Mesendoderm (in vitro differentiated cells): Measurements from ENCODE around the gene LARP1B.
A peak's percentile ranks its signal among the peaks of the same experiment; 100 is the strongest.

Experiments
- DNase-seq: peaks from one replicate; pipeline ENCODE4 v3.0.0; 2013
- H2AK5ac ChIP-seq: 2 replicates; pipeline ENCODE4 v1.6.1; 2013; ENCODE audit warnings: low read length, inconsistent platforms
- H2BK120ac ChIP-seq: 2 replicates; pipeline ENCODE4 v1.6.1; 2013; ENCODE audit warnings: low read depth, mild to moderate bottlenecking, low read length, moderate library complexity, mixed read lengths
- H2BK15ac ChIP-seq: replicated peaks from 2 replicates; pipeline ENCODE4 v1.6.1; 2013; ENCODE audit warnings: low read depth, mild to moderate bottlenecking, moderate library complexity
- H2BK5ac ChIP-seq: 2 replicates; pipeline ENCODE4 v1.6.1; 2013; ENCODE audit warnings: low read length, inconsistent platforms
- H3K18ac ChIP-seq: 2 replicates; pipeline ENCODE4 v1.6.1; 2013; ENCODE audit warnings: mild to moderate bottlenecking, low read length, mixed read lengths
- H3K23ac ChIP-seq: one replicate; pipeline ENCODE4 v1.6.1; 2013; ENCODE audit warnings: low read length
- H3K27ac ChIP-seq: 2 replicates; pipeline ENCODE4 v1.5.1; 2013; ENCODE audit warnings: low read depth, mild to moderate bottlenecking, inconsistent platforms, low read length, moderate library complexity
- H3K27me3 ChIP-seq: 2 replicates; pipeline ENCODE4 v1.6.1; 2013; ENCODE audit warnings: low read length, control low read depth, mild to moderate bottlenecking, inconsistent platforms; ENCODE audit not compliant: insufficient read depth, poor library complexity
- H3K36me3 ChIP-seq: 2 replicates; pipeline ENCODE4 v1.6.1; 2013; ENCODE audit warnings: low read length, inconsistent platforms; ENCODE audit not compliant: control insufficient read depth, insufficient read depth
- H3K4ac ChIP-seq: one replicate; pipeline ENCODE4 v1.6.1; 2013; ENCODE audit warnings: low read depth, mild to moderate bottlenecking, low read length, moderate library complexity
- H3K4me1 ChIP-seq: 2 replicates; pipeline ENCODE4 v1.6.1; 2013; ENCODE audit warnings: low read depth, low read length, inconsistent platforms; ENCODE audit not compliant: control insufficient read depth
- H3K4me2 ChIP-seq: 2 replicates; pipeline ENCODE4 v1.6.1; 2013; ENCODE audit warnings: low read length
- H3K4me3 ChIP-seq: 2 replicates; pipeline ENCODE4 v1.5.1; 2013; ENCODE audit warnings: mild to moderate bottlenecking, low read length
- H3K56ac ChIP-seq: one replicate; pipeline ENCODE4 v1.6.1; 2013; ENCODE audit warnings: low read length
- H3K79me1 ChIP-seq: 2 replicates; pipeline ENCODE4 v1.6.1; 2013; ENCODE audit warnings: low read length, inconsistent platforms
- H3K79me2 ChIP-seq: 2 replicates; pipeline ENCODE4 v1.6.1; 2013; ENCODE audit warnings: mild to moderate bottlenecking, low read length; ENCODE audit not compliant: control insufficient read depth, insufficient read depth
- H3K9ac ChIP-seq: 2 replicates; pipeline ENCODE4 v1.6.1; 2013; ENCODE audit warnings: low read length, inconsistent platforms
- H4K5ac ChIP-seq: one replicate; pipeline ENCODE4 v1.6.1; 2013; ENCODE audit warnings: low read length
- H4K8ac ChIP-seq: one replicate; pipeline ENCODE4 v1.6.1; 2013; ENCODE audit warnings: low read depth, mild to moderate bottlenecking, control low read depth, low read length, moderate library complexity
- WGBS: extraction: QIAGEN DNeasy Blood & Tissue Kit; methylation state at CpG from one replicate; pipeline ENCODE4 v1.1.7; 2013; ENCODE audit warnings: low lambda C conversion rate, missing lambda C conversion rate; ENCODE audit not compliant: insufficient coverage; ENCODE audit errors: extremely low coverage; 5-methylcytosine and 5-hydroxymethylcytosine counted together

Gene LARP1B

GRCh38 chr4:128228845-128229795, 168.0 kb downstream of the LARP1B start:
- no peaks in the 10 kb centered on the region for H3K79me1 ChIP-seq
- no peak overlapping the region for H2BK15ac ChIP-seq
- H3K4me1 ChIP-seq: no peaks in the 10 kb centered on the region
- no peak overlapping the region for H2AK5ac ChIP-seq
- DNase-seq: no peak
- H2BK5ac ChIP-seq: no peak overlapping the region
- H4K5ac ChIP-seq: no peak overlapping the region
- H2BK120ac ChIP-seq: no peak overlapping the region
- no CpG with 5 or more reads among the region's 6 CpGs for WGBS
- H3K79me2 ChIP-seq: no peaks in the 10 kb centered on the region
- no peak overlapping the region for H3K4me2 ChIP-seq
- H3K18ac ChIP-seq: no peak overlapping the region
- no peak overlapping the region for H3K4ac ChIP-seq
- H3K9ac ChIP-seq: no peak overlapping the region
- H3K4me3 ChIP-seq: no peak overlapping the region
- H3K36me3 ChIP-seq: no peaks in the 10 kb centered on the region
- no peak overlapping the region for H3K23ac ChIP-seq
- H3K27ac ChIP-seq: no peak overlapping the region
- H3K27me3 ChIP-seq: no peaks in the 10 kb centered on the region
- no peak overlapping the region for H3K56ac ChIP-seq
- H4K8ac ChIP-seq: no peak overlapping the region

DNA sequence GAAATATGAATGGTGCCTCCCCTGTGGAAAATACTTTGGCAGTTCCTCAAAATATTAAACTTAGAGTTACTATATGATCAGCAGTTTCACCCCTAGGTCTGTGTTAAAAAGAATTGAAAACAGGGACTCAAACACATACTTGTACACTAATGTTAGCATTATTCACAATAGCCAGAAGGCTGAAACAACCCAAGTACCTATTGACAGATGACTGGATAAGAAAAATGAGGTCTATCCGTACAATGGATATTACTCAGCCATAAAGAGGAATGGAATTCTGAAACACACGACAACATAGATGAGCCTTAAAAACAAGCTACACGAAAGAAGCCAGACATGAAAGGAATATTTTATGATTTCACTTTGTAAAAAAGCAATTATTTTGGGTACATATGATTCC, 171.6 kb downstream of the LARP1B start:
- Histone ChIP-seq H3K79me1 (no peaks in the 10 kb centered on the region), H2BK15ac (no peak overlapping the region), H4K5ac (no peak overlapping the region), H3K27me3 (no peaks in the 10 kb centered on the region), H3K18ac (no peak overlapping the region), H3K9ac (no peak overlapping the region), H3K36me3 (no peaks in the 10 kb centered on the region), H4K8ac (no peak overlapping the region), H2BK5ac (no peak overlapping the region), H3K27ac (no peak overlapping the region), H3K4ac (no peak overlapping the region), H2AK5ac (no peak overlapping the region), H3K4me2 (no peak overlapping the region), H3K4me3 (no peak overlapping the region), H2BK120ac (no peak overlapping the region), H3K4me1 (no peaks in the 10 kb centered on the region), H3K23ac (no peak overlapping the region), H3K79me2 (no peaks in the 10 kb centered on the region), H3K56ac (no peak overlapping the region)
- no CpG with 5 or more reads among the region's 3 CpGs for WGBS
- no peak for DNase-seq

DNA sequence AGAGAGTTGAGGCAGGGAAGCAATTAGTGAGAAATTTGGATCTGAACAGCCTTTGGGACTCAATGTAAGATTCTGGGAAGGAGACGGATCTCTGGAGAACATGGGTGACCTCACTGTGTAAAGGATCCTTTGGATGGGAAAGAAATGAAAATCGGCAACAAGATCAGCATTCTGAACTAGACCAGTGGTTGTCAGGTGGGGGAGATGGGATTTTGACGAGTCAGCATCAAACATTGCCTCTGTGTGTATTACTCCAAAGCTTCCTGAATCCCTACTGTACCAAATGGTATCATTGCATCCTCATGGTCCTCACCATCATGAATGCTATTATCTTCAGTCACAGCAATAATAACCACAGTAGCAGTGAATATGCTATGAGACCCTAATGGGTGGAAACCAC, 173.7 kb downstream of the LARP1B start:
- Histone ChIP-seq H3K23ac (no peak overlapping the region), H4K5ac (no peak overlapping the region), H3K4ac (no peak overlapping the region), H2AK5ac (no peak overlapping the region), H2BK15ac (no peak overlapping the region), H3K79me2 (no peaks in the 10 kb centered on the region), H3K9ac (no peak overlapping the region), H3K27me3 (no peaks in the 10 kb centered on the region), H3K79me1 (no peaks in the 10 kb centered on the region), H3K27ac (no peak overlapping the region), H3K4me3 (no peak overlapping the region), H3K36me3 (no peaks in the 10 kb centered on the region), H3K4me2 (no peak overlapping the region), H3K56ac (no peak overlapping the region), H4K8ac (no peak overlapping the region), H2BK5ac (no peak overlapping the region), H3K18ac (no peak overlapping the region), H2BK120ac (no peak overlapping the region), H3K4me1 (no peaks in the 10 kb centered on the region)
- no CpG with 5 or more reads among the region's 3 CpGs for WGBS
- no peak for DNase-seq

DNA sequence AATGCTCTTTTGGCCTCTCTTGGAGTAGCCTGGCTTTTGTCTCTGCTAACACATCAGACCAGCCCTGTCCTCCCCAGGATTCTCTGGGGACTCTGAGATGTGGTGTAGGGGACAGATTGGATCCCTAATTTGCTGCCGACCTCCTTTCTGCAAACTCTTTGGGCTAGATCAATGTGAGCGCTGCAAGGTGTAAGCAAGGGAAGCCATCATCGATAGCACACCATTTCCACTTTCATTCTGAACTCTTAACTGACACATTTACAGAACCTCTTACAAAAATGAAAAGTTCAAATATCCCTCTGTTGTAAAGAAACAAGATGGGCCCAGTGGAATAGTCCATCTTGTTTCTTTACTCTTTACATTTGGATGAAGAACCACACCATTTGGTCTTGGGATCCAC, 179.9 kb downstream of the LARP1B start:
- no peak overlapping the region for H3K9ac ChIP-seq
- no peaks in the 10 kb centered on the region for H3K79me1 ChIP-seq
- no peaks in the 10 kb centered on the region for H3K79me2 ChIP-seq
- H3K56ac ChIP-seq: no peak overlapping the region
- H2BK120ac ChIP-seq: no peak overlapping the region
- no peaks in the 10 kb centered on the region for H3K36me3 ChIP-seq
- H2BK5ac ChIP-seq: no peak overlapping the region
- no peak overlapping the region for H3K27ac ChIP-seq
- WGBS: no CpG with 5 or more reads among the region's 3 CpGs
- no peak overlapping the region for H3K23ac ChIP-seq
- no peak for DNase-seq
- H2BK15ac ChIP-seq: no peak overlapping the region
- H3K4me3 ChIP-seq: no peak overlapping the region
- H4K8ac ChIP-seq: no peak overlapping the region
- H2AK5ac ChIP-seq: no peak overlapping the region
- H3K4me2 ChIP-seq: no peak overlapping the region
- H3K4ac ChIP-seq: no peak overlapping the region
- no peak overlapping the region for H3K18ac ChIP-seq
- H3K27me3 ChIP-seq: no peaks in the 10 kb centered on the region
- no peak overlapping the region for H4K5ac ChIP-seq
- H3K4me1 ChIP-seq: no peaks in the 10 kb centered on the region

- no CpG with 5 or more reads among the region's 3 CpGs for whole genome bisulfite sequencing
- Histone ChIP-seq H4K8ac (no peak overlapping the region), H3K36me3 (no peaks in the 10 kb centered on the region), H3K27me3 (no peaks in the 10 kb centered on the region), H3K4ac (no peak overlapping the region), H3K4me3 (no peak overlapping the region), H2BK15ac (no peak overlapping the region), H3K4me2 (no peak overlapping the region), H4K5ac (no peak overlapping the region), H3K27ac (no peak overlapping the region), H3K4me1 (no peaks in the 10 kb centered on the region), H3K9ac (no peak overlapping the region), H3K56ac (no peak overlapping the region), H3K79me2 (no peaks in the 10 kb centered on the region), H3K79me1 (no peaks in the 10 kb centered on the region), H2BK5ac (no peak overlapping the region), H3K18ac (no peak overlapping the region), H3K23ac (no peak overlapping the region), H2BK120ac (no peak overlapping the region), H2AK5ac (no peak overlapping the region)
- peak; percentile 57 for DNase-seq
These were observed 180.4 kb downstream of the LARP1B start for GRCh38 chr4:128241425-128241913.
